IMR-90 (cell line): ENCODE results near the gene TXNDC12. TPM values are rescaled to one million over a fixed set of nuclear protein-coding genes. Genes with fewer than 3 reads are reported as not detected.

ENCODE experiments used
- ATAC-seq: fragments of 200-7000 bp; cut with Tn5 transposase; 2 replicates; pipeline ENCODE4 v1.9.1; 2020; ENCODE audit warnings: low read depth, mild to moderate bottlenecking, moderate library complexity
- BruUV-seq: library from RNA; stranded (reverse); fragments of 400-500 nt; replicated peaks from 2 replicates; lab custom pipeline; 2021; lab: Mats Ljungman, UMichigan
- CTCF ChIA-PET: fragments of 300-600 bp; formaldehyde crosslinking; extraction: SDS; loops from one replicate; lab custom pipeline; 2021; ENCODE audit warnings: antibody characterized with exemption; lab: Yijun Ruan, JAX
- POLR2A ChIA-PET: fragments of 300-600 bp; sonication (Branson Sonifier 250); formaldehyde crosslinking; loops from one replicate; lab custom pipeline; 2022; ENCODE audit warnings: antibody characterized with exemption; ENCODE audit not compliant: unreplicated experiment; lab: Charles Lee
- DNase-seq: peaks from one replicate; pipeline ENCODE4 v3.0.0; 2013
- H2AFZ ChIP-seq: replicated peaks from 2 replicates; pipeline ENCODE3; 2013; ENCODE audit warnings: low read length, mild to moderate bottlenecking; ENCODE audit not compliant: poor library complexity
- H2AK5ac ChIP-seq: 2 replicates; pipeline ENCODE4 v1.6.1; 2013; ENCODE audit warnings: low read depth, low read length, inconsistent platforms
- H2AK9ac ChIP-seq: replicated peaks from 2 replicates; pipeline ENCODE3; 2013; ENCODE audit warnings: mild to moderate bottlenecking, low read depth, low read length, moderate library complexity; ENCODE audit not compliant: poor library complexity
- H2BK120ac ChIP-seq: 2 replicates; pipeline ENCODE4 v1.6.1; 2013; ENCODE audit warnings: low read depth, low read length, inconsistent platforms
- H2BK15ac ChIP-seq: 3 replicates; pipeline ENCODE4 v1.6.1; 2013; ENCODE audit warnings: low read depth, low read length, inconsistent platforms
- H2BK20ac ChIP-seq: 2 replicates; pipeline ENCODE4 v1.6.1; 2013; ENCODE audit warnings: low read depth, mild to moderate bottlenecking, inconsistent platforms, low read length, moderate library complexity
- H2BK5ac ChIP-seq: 2 replicates; pipeline ENCODE4 v1.6.1; 2013; ENCODE audit warnings: mild to moderate bottlenecking, low read depth, low read length, inconsistent platforms; ENCODE audit not compliant: poor library complexity, severe bottlenecking
- H3K14ac ChIP-seq: replicated peaks from 2 replicates; pipeline ENCODE4 v1.6.1; 2013; ENCODE audit warnings: low read depth, low read length, inconsistent platforms
- H3K18ac ChIP-seq: 2 replicates; pipeline ENCODE4 v1.6.1; 2013; ENCODE audit warnings: low read depth, low read length, control low read depth
- H3K23ac ChIP-seq: 2 replicates; pipeline ENCODE4 v1.6.1; 2013; ENCODE audit warnings: low read depth, low read length, inconsistent platforms
- H3K27ac ChIP-seq: 2 replicates; pipeline ENCODE4 v1.5.1; 2013; ENCODE audit warnings: mild to moderate bottlenecking, control low read depth, low read length; ENCODE audit not compliant: insufficient read depth
- H3K27me3 ChIP-seq: 2 replicates; pipeline ENCODE4 v1.6.1; 2013; ENCODE audit warnings: low read length; ENCODE audit not compliant: control insufficient read depth, insufficient read depth
- H3K36me3 ChIP-seq: 2 replicates; pipeline ENCODE4 v1.6.1; 2013; ENCODE audit warnings: low read length, mixed read lengths; ENCODE audit not compliant: control insufficient read depth, insufficient read depth
- H3K4ac ChIP-seq: 2 replicates; pipeline ENCODE4 v1.6.1; 2013; ENCODE audit warnings: low read depth, low read length, inconsistent platforms
- H3K4me1 ChIP-seq: 2 replicates; pipeline ENCODE4 v1.6.1; 2013; ENCODE audit warnings: low read length, mixed read lengths; ENCODE audit not compliant: control insufficient read depth, insufficient read depth
- H3K4me2 ChIP-seq: 2 replicates; pipeline ENCODE4 v1.6.1; 2013; ENCODE audit warnings: low read depth, mild to moderate bottlenecking, control low read depth, low read length, moderate library complexity
- H3K4me3 ChIP-seq: 2 replicates; pipeline ENCODE4 v1.5.1; 2013; ENCODE audit warnings: low read depth, mild to moderate bottlenecking, control low read depth, low read length, moderate library complexity; ENCODE audit not compliant: insufficient read depth
- H3K56ac ChIP-seq: 2 replicates; pipeline ENCODE4 v1.6.1; 2013; ENCODE audit warnings: low read length, inconsistent platforms; ENCODE audit not compliant: insufficient read depth; ENCODE audit errors: extremely low read depth
- H3K79me1 ChIP-seq, 2 experiments: 2 replicates each; pipeline ENCODE4 v1.6.1; 2013; ENCODE audit warnings: low read length in 2 of 2, inconsistent platforms in 1 of 2, low read depth in 1 of 2
- H3K9ac ChIP-seq: 2 replicates; pipeline ENCODE4 v1.6.1; 2013; ENCODE audit warnings: low read depth, low read length, control low read depth
- H3K9me1 ChIP-seq: 2 replicates; pipeline ENCODE4 v1.6.1; 2013; ENCODE audit warnings: low read length, inconsistent platforms; ENCODE audit not compliant: insufficient read depth
- H3K9me3 ChIP-seq: 2 replicates; pipeline ENCODE4 v1.6.1; 2013; ENCODE audit warnings: low read length; ENCODE audit not compliant: control insufficient read depth, insufficient read depth
- H4K20me1 ChIP-seq: 2 replicates; pipeline ENCODE4 v1.6.1; 2013; ENCODE audit warnings: low read length, inconsistent platforms; ENCODE audit not compliant: insufficient read depth
- H4K5ac ChIP-seq: 2 replicates; pipeline ENCODE4 v1.6.1; 2013; ENCODE audit warnings: mild to moderate bottlenecking, low read depth, low read length, control low read depth
- H4K8ac ChIP-seq, 2 experiments: 2 replicates each; pipeline ENCODE4 v1.6.1; 2013; ENCODE audit warnings: low read depth in 2 of 2, low read length in 2 of 2, control low read depth in 1 of 2, inconsistent platforms in 1 of 2
- H4K91ac ChIP-seq: 2 replicates; pipeline ENCODE4 v1.6.1; 2013; ENCODE audit warnings: low read depth, low read length, inconsistent platforms; ENCODE audit not compliant: insufficient read depth
- BHLHE40 ChIP-seq: fragments of 150-350 bp; IDR thresholded peaks from 2 replicates; pipeline ENCODE4 v1.6.1; 2016; ENCODE audit warnings: mild to moderate bottlenecking, low read depth, low read length
- CHD1 ChIP-seq: IDR thresholded peaks from 2 replicates; pipeline ENCODE4 v1.6.1; 2012; ENCODE audit warnings: low read depth, low read length, improper control_type of control experiment
- MAFK ChIP-seq: IDR thresholded peaks from 2 replicates; pipeline ENCODE4 v1.6.1; 2012; ENCODE audit warnings: low read depth, low read length, improper control_type of control experiment
- MAZ ChIP-seq: IDR thresholded peaks from 2 replicates; pipeline ENCODE4 v1.6.1; 2012; ENCODE audit warnings: low read depth, mild to moderate bottlenecking, low read length, improper control_type of control experiment, moderate library complexity, borderline replicate concordance
- MXI1 ChIP-seq: IDR thresholded peaks from 2 replicates; pipeline ENCODE4 v1.6.1; 2012; ENCODE audit warnings: low read depth, mild to moderate bottlenecking, low read length, moderate library complexity, borderline replicate concordance
- RFX5 ChIP-seq: IDR thresholded peaks from 2 replicates; pipeline ENCODE4 v1.8.0; 2012; ENCODE audit warnings: low read depth, mild to moderate bottlenecking, low read length, moderate library complexity
- WGBS, 2 experiments: methylation state at CpG; one replicate each; pipeline versions ENCODE4 v1.1.5 to v1.1.7; 2013; ENCODE audit warnings: missing lambda C conversion rate in 2 of 2; ENCODE audit not compliant: insufficient read length in 1 of 2; ENCODE audit errors: extremely low coverage in 2 of 2; 5-methylcytosine and 5-hydroxymethylcytosine counted together
- dilution Hi-C: fragments of 300-500 bp; cut with HindIII; formaldehyde crosslinking; loops from one replicate; pipeline ENCODE4 v1.14.3; 2018; ENCODE audit warnings: low sequenced_read_pairs; ENCODE audit not compliant: unreplicated experiment
- in situ Hi-C: fragments of 300-500 bp; cut with MboI; formaldehyde crosslinking; loops from 3 replicates; pipeline ENCODE4 v1.14.3; 2019; ENCODE audit warnings: low sequenced_read_pairs, inconsistent platforms, mixed read lengths
- intact Hi-C: fragments of 100-400 bp; cut with micrococcal nuclease; formaldehyde crosslinking; loops from 2 replicates; pipeline ENCODE4 v1.10.0; 2022
- polyA plus RNA-seq, 3 experiments: library from polyadenylated mRNA; depleted of rRNA; stranded (reverse); fragments of >200 nt; gene quantifications; 2 replicates each; pipeline ENCODE4 v1.2.3, GENCODE V29; 2012; ENCODE audit warnings: low replicate concordance in 1 of 3
- total RNA-seq: library from RNA; depleted of rRNA; stranded (reverse); fragments of >200 nt; gene quantifications from 2 replicates; pipeline ENCODE4 v1.2.3, GENCODE V29; 2012

TXNDC12 gene
- total and polyA plus RNA-seq, 2 of the 4 experiments (the other 2 are of a cell fraction), result 24.4 to 29.9 TPM

DNA sequence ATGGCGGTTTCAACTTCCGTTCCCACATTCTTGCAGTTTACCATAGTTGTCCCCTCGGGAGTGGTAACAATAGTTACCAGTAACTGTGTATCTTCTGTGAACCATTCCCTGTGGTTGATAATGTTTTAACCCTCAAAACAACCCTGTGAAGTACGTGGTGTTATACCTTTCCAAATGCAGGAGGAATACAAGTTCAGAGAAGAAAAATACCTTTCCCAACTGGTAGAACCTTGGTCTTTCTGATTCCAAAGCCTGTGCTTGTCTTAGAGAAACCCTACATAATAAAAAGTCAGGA, 1.9 kb upstream of the TXNDC12 start:
- ChIA-PET CTCF (no interaction called here), POLR2A (no interaction called here)
- Histone ChIP-seq H3K27ac (peak overlapping the region; percentile 89), H3K9me1 (no peaks in the 10 kb centered on the region), H4K5ac (peak overlapping the region; percentile 36), H3K4ac (peak overlapping the region; percentile 85), H2BK120ac (peak overlapping the region; percentile 9; the same call in 1 of the 2 replicates), H2AK9ac (peak overlapping the region; percentile 99), H3K36me3 (peaks cover 16% of the 10 kb centered on the region), H3K23ac (peak overlapping the region; percentile 75), H4K20me1 (peaks cover 20% of the 10 kb centered on the region; the same call in 1 of the 2 replicates), H3K4me3 (peak overlapping the region; percentile 84), H3K27me3 (no peaks in the 10 kb centered on the region), H2BK5ac (peak overlapping the region; percentile 92), H3K9me3 (no peaks in the 10 kb centered on the region), H2BK15ac (peak overlapping the region; percentile 78; the same call in 2 of the 3 replicates), H3K79me1 (peaks cover 30 to 66% of the 10 kb centered on the region in 2 experiments), H3K4me1 (peaks cover 4% of the 10 kb centered on the region; the same call in 1 of the 2 replicates), H2BK20ac (no peak overlapping the region), H2AFZ (peak overlapping the region; percentile 93), H3K4me2 (peak overlapping the region; percentile 86), H2AK5ac (peak overlapping the region; percentile 97), H4K8ac (peak overlapping the region; percentile 88 to 91), H3K18ac (0 out of 2 replicates have a peak overlapping the region, but pooled peaks have one; percentile 19), H4K91ac (peak overlapping the region; percentile 96), H3K14ac (peak overlapping the region; percentile 94), H3K56ac (peak overlapping the region; percentile 85), H3K9ac (peak overlapping the region; percentile 85)
- ATAC-seq (no peak), DNase-seq (no peak)
- no CpG with 5 or more reads among the region's 4 CpGs for WGBS, 2 experiments
- in situ Hi-C loops (no loop called here), dilution Hi-C loops (no loop called here), intact Hi-C loops (loop anchor here (2.0 kb wide), 2 partner anchors 54 to 160 kb away; no protein-coding TSS in a partner anchor)
- BruUV-seq, result no TSS peak
- TF ChIP-seq CHD1, result 0 out of 2 replicates have a peak, but pooled peaks have one; percentile 9
- TF ChIP-seq MAZ, result no peak
- no peak for TF ChIP-seq BHLHE40
- TF ChIP-seq MXI1, result no peak
- TF ChIP-seq RFX5, result no peak
- TF ChIP-seq MAFK, result no peak
